ENCODE measurements around the gene MDN1. TPM values are rescaled to one million over a fixed set of nuclear protein-coding genes. Genes with fewer than 3 reads are reported as not detected.

MDN1 gene
- total and polyA plus RNA-seq, 2 of the 4 experiments (the other 2 are of a cell fraction), result 7.7 to 26.7 TPM

DNA sequence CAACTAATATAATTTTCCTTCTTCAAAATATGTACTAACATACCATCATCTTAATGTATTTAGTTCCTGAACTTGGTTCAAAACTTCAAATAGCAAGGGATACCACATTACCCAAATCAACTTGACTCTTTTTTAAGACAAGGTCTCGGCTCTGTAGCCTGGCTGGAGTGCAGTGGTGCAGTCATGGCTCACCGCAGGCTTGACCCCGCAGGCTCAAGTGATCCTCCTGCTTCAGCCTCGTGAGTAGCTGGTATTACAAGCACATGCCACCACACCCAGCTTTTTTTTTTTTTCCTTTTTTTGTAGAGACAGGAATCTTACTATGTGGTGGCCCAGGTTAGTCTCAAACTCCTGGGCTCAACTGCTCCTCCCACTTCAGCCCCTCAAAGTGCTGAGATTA lies 125.2 kb downstream of the MDN1 start:
- no peak overlapping the region for H2BK120ac ChIP-seq (ENCODE audit: low read depth, low read length)
- no TSS peak for BruUV-seq (replicated peaks)
- ChIA-PET CTCF (interaction anchor here (0.6 kb wide), 1 partner anchor 26 kb away, joined by 4 read pairs; no protein-coding TSS in a partner anchor), POLR2A (ENCODE audit: unreplicated experiment) (no interaction called here)
- no peak overlapping the region for H3K4me2 ChIP-seq (ENCODE audit: low read depth, low read length)
- no peaks in the 10 kb centered on the region for H3K9me3 ChIP-seq (ENCODE audit: control insufficient read depth, insufficient read depth, low read length)
- dilution Hi-C loops (cut with HindIII; ENCODE audit: low sequenced_read_pairs, unreplicated experiment) (no loop called here), in situ Hi-C loops (cut with MboI; ENCODE audit: low sequenced_read_pairs) (no loop called here), intact Hi-C loops (cut with micrococcal nuclease) (no loop called here)
- H4K91ac ChIP-seq (ENCODE audit: insufficient read depth, low read depth, low read length), result no peak overlapping the region
- H2BK5ac ChIP-seq (ENCODE audit: low read depth, low read length, poor library complexity, severe bottlenecking), result no peak overlapping the region
- H3K23ac ChIP-seq (ENCODE audit: low read depth, low read length), result no peak overlapping the region
- no peaks in the 10 kb centered on the region for H3K9me1 ChIP-seq (ENCODE audit: insufficient read depth, low read length)
- no peak overlapping the region for H3K56ac ChIP-seq (ENCODE audit: extremely low read depth, insufficient read depth, low read length)
- no peak overlapping the region for H3K4ac ChIP-seq (ENCODE audit: low read depth, low read length)
- DNase-seq, result no peak
- no peak overlapping the region for H3K27ac ChIP-seq (ENCODE audit: insufficient read depth, low read length)
- H3K27me3 ChIP-seq (ENCODE audit: control insufficient read depth, insufficient read depth, low read length), result no peaks in the 10 kb centered on the region
- no peak overlapping the region for H3K14ac ChIP-seq (replicated peaks; ENCODE audit: low read depth, low read length)
- H3K79me1 ChIP-seq (ENCODE audit: low read depth in 1 of 2, low read length in 2 of 2), result no peaks in the 10 kb centered on the region
- H2AK5ac ChIP-seq (ENCODE audit: low read depth, low read length), result no peak overlapping the region
- no peak overlapping the region for H3K18ac ChIP-seq (ENCODE audit: low read depth, low read length)
- no peak overlapping the region for H3K9ac ChIP-seq (ENCODE audit: low read depth, low read length)
- H3K4me3 ChIP-seq (ENCODE audit: insufficient read depth, low read depth, low read length), result no peak overlapping the region
- no peak overlapping the region for H4K5ac ChIP-seq (ENCODE audit: low read depth, low read length)
- no peak overlapping the region for H4K8ac ChIP-seq (ENCODE audit: low read depth in 2 of 2, low read length in 2 of 2)
- TF ChIP-seq CTCF (conservative IDR thresholded peaks at IDR 0.05; ENCODE audit: low read depth, low read length) (no peak), MAFK (IDR thresholded peaks at IDR 0.05; ENCODE audit: low read depth, low read length) (no peak), CHD1 (IDR thresholded peaks at IDR 0.05; ENCODE audit: low read depth, low read length) (no peak), MAZ (IDR thresholded peaks at IDR 0.05; ENCODE audit: borderline replicate concordance, low read depth, low read length) (no peak), SMC3 (IDR thresholded peaks at IDR 0.05; ENCODE audit: low read depth, low read length) (no peak), NFE2L2 (IDR thresholded peaks at IDR 0.05; ENCODE audit: low read depth, low read length) (no peak), POLR2A (IDR thresholded peaks at IDR 0.05; ENCODE audit: low read depth, low read length) (no peak), CEBPB (IDR thresholded peaks at IDR 0.05; ENCODE audit: low read depth, low read length) (no peak), MXI1 (IDR thresholded peaks at IDR 0.05; ENCODE audit: borderline replicate concordance, low read depth, low read length) (no peak), FOS (IDR thresholded peaks at IDR 0.05; ENCODE audit: low read depth, low read length) (no peak), RAD21 (IDR thresholded peaks at IDR 0.05; ENCODE audit: low read length) (no peak), BHLHE40 (IDR thresholded peaks at IDR 0.05; ENCODE audit: low read depth, low read length) (no peak), RFX5 (IDR thresholded peaks at IDR 0.05; ENCODE audit: low read depth, low read length) (no peak), RCOR1 (IDR thresholded peaks at IDR 0.05; ENCODE audit: insufficient replicate concordance, low read length) (no peak)
- TF ChIP-seq, protein P1, sequence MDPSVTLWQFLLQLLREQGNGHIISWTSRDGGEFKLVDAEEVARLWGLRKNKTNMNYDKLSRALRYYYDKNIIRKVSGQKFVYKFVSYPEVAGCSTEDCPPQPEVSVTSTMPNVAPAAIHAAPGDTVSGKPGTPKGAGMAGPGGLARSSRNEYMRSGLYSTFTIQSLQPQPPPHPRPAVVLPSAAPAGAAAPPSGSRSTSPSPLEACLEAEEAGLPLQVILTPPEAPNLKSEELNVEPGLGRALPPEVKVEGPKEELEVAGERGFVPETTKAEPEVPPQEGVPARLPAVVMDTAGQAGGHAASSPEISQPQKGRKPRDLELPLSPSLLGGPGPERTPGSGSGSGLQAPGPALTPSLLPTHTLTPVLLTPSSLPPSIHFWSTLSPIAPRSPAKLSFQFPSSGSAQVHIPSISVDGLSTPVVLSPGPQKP (IDR thresholded peaks at IDR 0.05; ENCODE audit: borderline replicate concordance, low read depth, low read length), result no peak
- TF ChIP-seq, protein P2, sequence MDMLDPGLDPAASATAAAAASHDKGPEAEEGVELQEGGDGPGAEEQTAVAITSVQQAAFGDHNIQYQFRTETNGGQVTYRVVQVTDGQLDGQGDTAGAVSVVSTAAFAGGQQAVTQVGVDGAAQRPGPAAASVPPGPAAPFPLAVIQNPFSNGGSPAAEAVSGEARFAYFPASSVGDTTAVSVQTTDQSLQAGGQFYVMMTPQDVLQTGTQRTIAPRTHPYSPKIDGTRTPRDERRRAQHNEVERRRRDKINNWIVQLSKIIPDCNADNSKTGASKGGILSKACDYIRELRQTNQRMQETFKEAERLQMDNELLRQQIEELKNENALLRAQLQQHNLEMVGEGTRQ (IDR thresholded peaks at IDR 0.05; ENCODE audit: low read depth, low read length), result no peak
- H3K36me3 ChIP-seq (ENCODE audit: control insufficient read depth, insufficient read depth, low read length), result peaks cover 42% of the 10 kb centered on the region
- no peak overlapping the region for H2BK20ac ChIP-seq (ENCODE audit: low read depth, low read length)
- no peaks in the 10 kb centered on the region for H3K4me1 ChIP-seq (ENCODE audit: control insufficient read depth, insufficient read depth, low read length)
- H4K20me1 ChIP-seq (ENCODE audit: insufficient read depth, low read length), result no peaks in the 10 kb centered on the region
- no peak overlapping the region for H2AK9ac ChIP-seq (replicated peaks; ENCODE audit: low read depth, low read length, poor library complexity)
- ATAC-seq (ENCODE audit: low read depth), result no peak
- WGBS, 2 experiments (ENCODE audit: extremely low coverage in 2 of 2, insufficient read length in 1 of 2), result no CpG with 5 or more reads among the region's 4 CpGs
- H2AFZ ChIP-seq (replicated peaks; ENCODE audit: low read length, poor library complexity), result no peak overlapping the region
- H2BK15ac ChIP-seq (ENCODE audit: low read depth, low read length), result no peak overlapping the region
